Fibroblast of mammary gland (primary cell): Measurements from ENCODE around the gene ZNF473.

ENCODE experiments used
- DNase-seq: peaks from one replicate; pipeline ENCODE4 v3.0.0-alpha.2; 2010; ENCODE audit warnings: low read depth
- H3K4me3 ChIP-seq: 2 replicates; pipeline ENCODE4 v1.5.1; 2011; ENCODE audit warnings: low read depth, mild to moderate bottlenecking, low read length, moderate library complexity; ENCODE audit not compliant: control insufficient read depth
- CTCF ChIP-seq: conservative IDR thresholded peaks from 2 replicates; pipeline ENCODE4 v1.5.1; 2011; ENCODE audit warnings: low read depth, low read length, inconsistent platforms; ENCODE audit not compliant: control insufficient read depth, insufficient read depth

ZNF473 gene

DNA sequence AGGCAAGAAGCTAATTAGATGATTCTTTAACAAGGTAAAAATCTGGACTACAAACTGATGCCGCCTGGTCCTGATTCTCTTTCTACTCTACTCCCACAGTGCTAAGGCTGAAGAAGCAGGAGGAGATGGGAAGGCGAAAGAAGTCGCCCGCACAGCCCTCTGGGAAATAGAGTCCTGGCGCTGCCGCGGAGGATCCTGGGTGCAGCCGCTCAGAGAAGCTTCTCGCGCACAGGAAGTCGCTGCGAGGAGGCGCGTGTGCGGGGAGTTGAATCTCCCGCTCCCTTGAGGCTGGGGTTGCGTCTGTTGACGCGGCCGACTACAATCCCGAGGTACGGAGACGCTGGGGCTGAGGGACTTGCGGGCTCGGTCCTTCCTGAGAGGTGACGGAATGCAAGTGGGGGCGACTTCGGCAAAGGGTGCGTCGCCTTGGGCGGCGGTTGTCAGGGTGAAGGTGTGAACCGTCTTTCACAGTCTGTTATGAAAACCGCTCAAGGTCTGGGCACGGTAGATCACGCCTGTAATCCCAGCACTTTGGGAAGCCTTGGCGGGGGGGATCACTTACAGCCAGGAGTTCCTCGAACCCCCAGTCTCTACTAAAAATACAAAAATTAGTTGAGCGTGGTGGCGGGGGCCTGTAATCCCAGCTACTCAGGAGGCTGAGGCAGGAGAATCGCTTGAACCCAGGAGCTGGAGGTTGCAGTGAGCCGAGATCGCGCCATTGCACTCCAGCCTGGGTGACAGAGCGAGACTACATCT is at the start of gene ZNF473:
TSS of gene ZNF473 (plus strand) at position 212 of the 756 bp plus-strand sequence. CDS start 5,078 bp downstream, outside the sequence.
- no peak for TF ChIP-seq CTCF

DNA sequence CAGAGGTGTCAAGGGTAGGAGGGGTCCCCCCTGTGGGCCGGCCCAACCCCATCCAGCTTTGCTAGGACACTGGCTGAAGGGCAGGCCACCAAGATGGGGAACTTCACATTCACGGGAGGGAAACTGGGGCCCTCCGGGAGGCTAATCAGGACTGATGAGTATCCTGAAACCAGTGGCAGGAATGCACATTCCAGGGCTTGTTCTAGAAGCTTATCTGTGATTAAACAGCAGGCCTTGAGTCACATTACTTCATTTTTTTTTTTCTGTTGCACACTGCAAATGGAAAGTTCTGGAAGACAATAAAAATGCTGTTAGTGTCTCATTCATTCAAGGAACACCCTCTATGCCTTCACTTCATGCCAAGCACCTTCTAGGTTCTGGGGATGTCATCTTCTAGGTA is 49.3 kb upstream of the ZNF473 start:
- no peak for TF ChIP-seq CTCF
- no peak for DNase-seq
- H3K4me3 ChIP-seq: no peak overlapping the region

More for the DNA sequence above, at the start of gene ZNF473:
- DNase-seq: peak; percentile 93
- H3K4me3 ChIP-seq: peak within 1 kb of the TSS; percentile 99

DNA sequence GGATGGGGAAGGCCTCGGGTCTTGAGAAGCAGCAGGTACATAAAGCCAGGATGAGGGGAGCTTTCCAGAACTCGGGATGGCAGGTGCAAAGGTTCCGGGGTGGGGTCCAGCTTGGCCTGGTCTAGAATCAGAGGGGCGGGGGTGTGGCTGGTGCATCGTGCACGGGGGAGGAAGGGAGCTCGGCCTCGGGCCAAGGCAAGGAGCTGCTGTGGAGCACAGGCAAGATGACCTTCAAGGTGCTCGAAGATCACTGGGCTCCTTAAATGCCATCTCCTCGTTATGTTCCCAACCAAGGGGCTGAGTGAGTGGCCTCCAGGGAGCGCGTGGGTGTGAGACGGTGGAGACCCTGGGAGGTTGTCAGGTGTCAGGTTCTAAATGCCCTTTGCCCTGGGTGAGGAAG is 48.7 kb upstream of the ZNF473 start:
- no peak overlapping the region for H3K4me3 ChIP-seq
- no peak for DNase-seq
- TF ChIP-seq CTCF: no peak

GRCh38 chr19:49977881-49978280 is 47.9 kb upstream of the ZNF473 start:
- H3K4me3 ChIP-seq: no peak overlapping the region
- TF ChIP-seq CTCF: no peak
- DNase-seq: no peak

GRCh38 chr19:49978324-49978723 is 47.5 kb upstream of the ZNF473 start:
- no peak for DNase-seq
- no peak for TF ChIP-seq CTCF
- H3K4me3 ChIP-seq: no peak overlapping the region

DNA sequence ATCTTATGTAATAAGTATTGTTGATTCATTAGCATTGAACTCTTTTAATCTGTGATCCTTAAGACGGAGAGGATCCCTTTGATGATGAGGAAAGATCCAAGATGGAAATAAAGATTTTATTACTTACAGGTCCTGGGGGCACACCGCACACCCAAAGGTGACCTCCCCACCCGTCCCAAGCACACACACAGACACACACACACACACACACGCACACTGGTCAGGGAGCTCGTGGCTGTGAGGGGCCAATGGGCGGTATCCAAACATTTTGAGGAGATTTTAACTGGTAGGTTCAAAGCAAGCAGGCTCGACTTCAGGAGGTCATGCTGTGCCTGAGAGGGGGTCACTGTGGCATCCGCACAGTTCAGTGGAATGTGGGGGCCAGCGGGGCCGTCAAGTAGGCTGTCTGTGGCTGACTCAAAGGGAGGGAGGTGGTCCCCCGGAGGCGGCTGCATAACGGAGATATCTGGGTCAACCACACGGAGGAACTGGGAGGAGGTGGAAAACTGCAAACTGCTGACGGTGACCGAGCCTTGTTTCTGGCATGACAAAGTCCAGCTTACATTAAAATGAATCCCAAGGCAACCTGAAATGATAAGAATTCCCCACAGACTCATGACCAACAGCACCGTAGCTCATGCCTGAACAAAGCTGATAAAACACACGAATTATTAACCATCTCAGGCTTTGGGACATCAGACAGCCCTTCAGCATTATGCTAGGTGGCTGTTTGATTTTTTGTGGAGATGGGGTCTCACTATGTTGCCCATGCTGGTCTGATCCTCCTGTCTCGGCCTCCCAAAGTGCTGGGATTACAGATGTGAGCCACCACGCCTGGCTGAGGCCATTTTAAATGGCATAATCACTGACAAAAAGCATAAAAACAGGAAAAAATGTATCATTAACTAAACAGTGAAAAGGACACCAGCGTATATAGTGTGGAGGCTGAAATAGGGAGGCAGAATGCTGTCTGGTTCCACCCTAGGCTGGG is 43.9 kb upstream of the ZNF473 start:
- no peak for DNase-seq
- no peak for TF ChIP-seq CTCF
- H3K4me3 ChIP-seq: no peak overlapping the region
